NCI-H2196 treated with DMSO at 0.1 percent for 48 hours (cell line): ENCODE results near the gene HOXB1.
"Not testable (repeated sequence)": the region's sequence is repeated elsewhere in the genome, so short reads cannot be mapped to it uniquely, and the experiment has no call there.

ENCODE experiments used
- DNase-seq: peaks from one replicate; lab custom pipeline; 2025; ENCODE audit not compliant: unreplicated experiment; lab: John Stamatoyannopoulos, UW

Gene HOXB1

DNA sequence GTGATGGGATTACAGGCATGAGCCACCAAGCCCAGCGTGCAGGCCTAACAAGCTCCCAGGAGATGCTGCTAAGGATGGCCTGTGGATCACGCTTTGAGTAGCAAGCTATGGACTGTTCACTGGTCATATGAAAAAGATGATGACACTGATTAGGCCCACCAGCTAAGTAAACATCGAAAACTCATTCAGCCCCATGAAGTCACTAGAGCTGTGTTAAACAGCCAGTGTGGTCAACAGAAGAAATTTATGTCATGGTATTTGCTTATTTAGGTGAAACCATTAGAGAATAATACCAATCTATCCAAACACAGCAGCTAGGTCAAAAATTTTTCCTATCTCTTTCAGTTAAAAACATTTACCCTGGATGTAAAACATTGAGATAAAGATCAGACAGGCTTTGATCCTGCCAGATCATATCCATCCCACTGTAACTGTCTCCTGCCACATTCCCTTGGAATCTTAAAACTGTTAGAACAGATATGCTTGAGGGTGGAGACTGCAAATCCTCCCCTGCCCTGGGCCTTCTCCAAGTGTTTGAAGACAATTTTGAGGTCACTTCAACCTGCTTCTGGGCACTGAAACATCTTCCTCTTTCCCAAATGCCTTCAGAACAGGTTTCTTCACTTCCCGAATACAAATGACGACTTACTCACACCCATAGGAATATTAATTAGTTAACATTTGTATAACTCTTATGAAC, 30.9 kb downstream of the HOXB1 start:
- DNase-seq, result no peak

DNA sequence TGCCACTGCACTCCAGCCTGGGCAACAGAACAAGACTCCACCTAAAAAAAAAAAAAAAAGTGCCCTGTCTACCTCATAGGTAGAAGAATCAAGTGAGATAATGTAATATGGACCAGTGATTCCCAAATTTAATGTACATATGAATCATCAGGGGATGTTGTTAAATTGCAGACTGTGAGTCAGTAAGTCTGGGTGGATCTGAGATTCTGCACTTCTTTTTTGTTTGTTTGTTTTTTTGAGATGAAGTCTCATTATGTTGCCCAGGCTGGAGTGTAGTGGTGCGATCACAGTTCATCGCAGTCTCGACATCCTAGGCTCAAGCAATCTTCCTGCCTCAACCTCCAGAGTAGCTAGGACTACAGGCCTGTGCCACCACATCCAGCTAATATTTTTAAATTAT, 31.6 kb downstream of the HOXB1 start:
- DNase-seq, result no peak

DNA sequence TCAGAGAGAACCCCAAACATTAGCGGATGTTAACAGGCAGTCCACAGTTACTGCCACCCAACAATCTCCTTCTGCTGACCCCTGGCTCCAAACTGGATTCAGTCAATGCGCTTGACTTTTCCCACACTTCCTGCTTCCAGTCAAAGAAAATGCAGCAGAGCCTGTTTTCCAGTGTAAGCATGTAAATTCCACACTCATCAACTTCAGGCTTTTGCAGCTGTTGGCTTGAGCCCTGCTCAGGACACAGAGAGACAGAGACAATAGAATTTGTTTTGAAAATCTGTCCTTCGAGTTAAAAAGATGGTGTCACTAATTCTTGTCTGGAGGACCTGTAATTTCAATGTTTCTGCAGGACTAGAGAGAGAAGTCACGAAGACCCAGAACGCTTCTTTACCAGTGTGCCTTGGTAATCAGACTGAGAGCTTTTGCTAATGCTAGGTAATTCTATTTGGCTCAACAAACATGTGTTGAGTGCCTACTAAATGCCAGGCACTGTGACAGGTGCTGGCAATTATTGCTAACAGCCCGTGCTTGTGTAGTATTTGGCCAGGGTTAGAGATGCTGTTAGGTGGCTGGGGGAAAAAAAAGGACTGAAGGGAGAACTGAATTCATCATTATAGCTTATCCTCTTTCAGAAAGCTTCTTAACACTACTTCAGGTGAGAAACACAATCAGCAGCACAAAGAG, 32.5 kb downstream of the HOXB1 start:
- no peak for DNase-seq

DNA sequence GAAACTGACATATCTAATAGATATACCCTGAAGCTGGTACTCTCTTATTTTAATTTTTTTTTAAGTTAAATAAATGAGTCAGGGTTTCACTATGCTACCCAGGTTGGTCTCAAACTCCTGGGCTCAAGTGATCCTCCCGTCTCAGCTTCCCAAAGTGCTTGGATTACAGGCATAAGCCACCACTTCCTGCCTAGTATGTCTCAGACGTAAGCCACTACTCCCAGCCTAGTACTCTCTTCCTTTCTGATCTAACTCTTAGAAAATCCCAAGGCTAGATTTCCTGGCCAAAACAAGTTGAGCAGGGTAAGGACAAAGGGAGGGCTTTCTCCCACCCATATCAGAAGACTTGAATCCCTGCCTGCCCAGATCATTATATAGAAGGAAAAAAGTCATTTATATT, 33.7 kb downstream of the HOXB1 start:
- no peak for DNase-seq

DNA sequence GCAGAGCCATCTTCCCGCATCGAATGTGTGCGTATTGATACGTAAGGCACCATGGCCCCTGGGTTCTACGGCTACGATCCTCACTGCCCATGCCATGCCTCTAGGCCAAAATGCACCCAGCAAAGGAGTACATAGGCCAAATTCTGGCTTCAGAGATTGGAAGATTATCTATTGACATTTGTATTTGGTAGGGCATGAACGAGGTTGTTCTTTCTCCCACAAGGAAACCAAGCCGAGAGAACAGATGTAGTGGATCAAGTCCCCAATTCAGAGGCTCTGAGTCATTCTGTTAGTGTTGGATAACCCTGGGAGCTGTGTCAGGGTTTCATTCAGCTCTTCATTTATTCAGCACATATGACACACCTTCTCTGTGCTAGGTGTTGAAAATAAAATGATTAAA, 36.5 kb downstream of the HOXB1 start:
- no peak for DNase-seq

DNA sequence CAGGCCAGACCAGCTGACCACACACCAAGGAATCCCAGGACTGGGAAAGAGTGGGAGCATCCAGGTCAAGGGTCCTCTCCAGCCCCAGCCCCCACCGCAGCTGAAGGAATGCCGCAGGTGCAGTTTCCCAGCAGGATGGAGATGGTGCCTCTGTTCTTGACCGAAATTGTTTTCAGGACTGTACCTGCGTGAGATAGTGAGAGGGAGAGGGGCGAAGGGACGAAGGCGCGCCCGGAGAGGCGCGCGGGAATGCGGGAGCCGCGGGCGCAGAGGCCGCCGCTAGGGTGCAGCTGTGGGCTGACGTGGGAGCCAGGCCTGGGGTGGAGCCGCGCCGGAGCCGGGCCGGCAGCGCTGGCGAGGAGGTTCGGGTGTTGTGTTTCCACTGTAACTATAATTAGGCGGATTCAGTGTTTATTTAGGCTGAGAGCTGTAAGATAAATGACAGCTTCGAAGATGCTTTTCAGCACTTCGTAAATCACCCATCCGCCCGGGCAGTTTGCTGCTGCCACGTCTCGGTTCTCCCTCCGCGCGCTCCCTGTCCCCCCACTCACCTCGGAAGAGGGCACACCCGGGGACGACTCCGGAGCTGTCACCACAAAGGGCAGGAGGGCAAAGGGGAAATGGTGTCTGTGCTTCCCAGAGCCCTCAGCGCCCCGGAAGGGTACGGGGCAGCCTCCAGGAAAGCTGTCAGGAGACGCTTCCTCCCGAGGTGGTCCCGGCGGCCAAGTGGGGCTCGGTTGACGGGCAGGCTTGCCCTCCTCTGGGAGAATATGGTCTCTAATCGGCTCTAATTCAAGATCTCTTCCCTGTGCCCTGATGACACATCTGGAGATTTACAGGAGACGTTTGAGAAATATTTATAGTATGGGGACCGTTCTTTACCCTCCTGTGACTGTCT, 38.2 kb downstream of the HOXB1 start:
- peak; percentile 85 for DNase-seq

DNA sequence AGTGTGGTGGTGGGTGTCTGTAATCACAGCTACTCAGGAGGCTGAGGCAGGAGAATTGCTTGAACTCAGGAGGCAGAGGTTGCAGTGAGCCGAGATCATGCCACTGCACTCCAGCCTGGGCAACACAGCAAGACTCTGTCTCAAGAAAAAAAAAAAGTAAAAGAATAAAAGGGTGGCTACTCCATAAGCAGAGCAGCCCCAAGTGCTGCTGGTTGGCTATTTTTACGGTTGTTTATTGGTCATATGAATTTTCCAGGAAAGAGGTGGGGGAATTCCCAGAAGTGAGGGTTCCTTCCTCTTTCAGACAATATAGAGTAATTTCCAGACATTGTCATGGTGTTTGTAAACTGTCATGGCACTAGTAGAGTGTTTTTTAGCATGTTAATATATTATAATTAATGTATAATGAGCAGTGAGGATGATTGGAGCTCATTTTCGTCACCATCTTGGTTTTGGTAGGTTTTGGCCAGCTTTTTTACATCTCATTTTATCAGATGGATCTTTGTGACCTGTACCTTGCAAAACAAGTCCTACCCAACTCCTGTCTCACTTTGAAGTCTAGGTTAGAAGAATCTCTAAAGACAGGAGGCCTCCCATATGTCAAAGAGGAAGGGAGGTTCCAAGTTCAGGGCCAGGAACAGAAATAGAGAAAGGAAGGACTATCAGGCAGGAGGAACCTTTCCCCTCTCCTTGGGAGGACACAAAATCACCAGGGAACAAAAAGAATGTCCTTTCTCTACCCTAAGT, 39.1 kb downstream of the HOXB1 start:
- DNase-seq, result no peak

DNA sequence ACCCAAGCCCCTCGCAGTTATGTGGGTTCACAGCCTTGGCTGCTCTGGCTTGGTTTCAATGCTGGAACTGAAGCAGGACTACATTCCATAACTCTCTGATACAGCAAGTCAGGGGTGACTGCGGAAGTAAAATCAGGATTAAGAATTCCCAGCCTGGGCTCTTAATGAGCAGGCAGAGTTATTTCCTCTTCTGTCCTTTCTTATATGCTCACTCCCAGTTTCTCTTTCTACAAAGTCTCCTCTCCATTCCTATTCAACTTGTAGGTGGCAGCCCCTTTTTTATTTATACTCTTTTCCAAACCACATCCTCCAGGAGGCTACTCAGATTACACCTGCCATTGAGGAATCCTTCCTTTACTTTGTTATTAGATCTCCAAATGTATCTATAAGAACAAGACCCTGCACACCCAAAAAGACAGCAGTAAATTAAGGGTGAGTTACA, 40.3 kb downstream of the HOXB1 start:
- DNase-seq, result no peak

DNA sequence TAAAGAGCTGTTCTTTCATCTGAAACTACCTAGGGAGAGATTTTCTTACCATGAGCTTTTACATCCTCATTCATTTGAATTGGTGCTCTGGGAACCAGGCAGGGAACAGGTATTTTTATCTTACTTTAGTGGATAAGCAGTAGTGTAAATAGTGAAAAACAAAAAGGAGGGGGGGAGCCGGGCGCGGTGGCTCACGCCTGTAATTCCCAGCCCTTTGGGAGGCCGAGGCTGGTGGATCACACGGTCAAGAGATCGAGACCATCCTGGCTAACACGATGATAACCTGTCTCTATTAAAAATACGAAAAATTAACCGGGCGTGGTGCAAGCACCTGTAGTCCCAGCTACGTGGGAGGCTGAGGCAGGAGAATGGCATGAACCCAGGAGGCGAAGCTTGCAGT, 41.0 kb downstream of the HOXB1 start:
- no peak for DNase-seq

DNA sequence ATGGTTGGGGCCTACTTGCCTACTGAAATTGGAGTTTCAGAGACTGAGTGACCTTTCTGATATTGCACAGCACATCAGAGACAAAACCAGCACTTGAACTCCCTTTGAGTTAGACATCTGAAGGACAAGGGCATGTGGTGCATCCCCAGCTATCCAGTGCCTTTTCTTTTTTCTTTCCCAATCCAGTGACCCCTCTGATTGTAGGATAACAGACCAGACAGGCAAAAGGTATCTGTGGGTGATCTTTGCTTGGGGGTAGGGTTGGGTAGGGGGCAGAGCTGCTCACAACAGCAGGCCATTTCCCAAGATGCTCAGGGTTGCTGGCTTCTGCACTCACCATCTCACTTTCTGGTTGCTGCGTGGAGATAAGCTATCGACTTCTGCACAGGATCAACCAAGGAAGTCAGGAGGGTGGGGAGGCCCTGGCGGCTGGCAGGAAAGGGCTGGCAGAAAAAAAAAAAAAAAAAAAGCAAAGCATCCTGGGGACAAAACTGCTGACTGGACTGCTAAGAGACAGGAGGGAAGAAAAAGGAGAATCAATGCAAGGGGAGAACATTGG, 42.2 kb downstream of the HOXB1 start:
- DNase-seq, result no peak

DNA sequence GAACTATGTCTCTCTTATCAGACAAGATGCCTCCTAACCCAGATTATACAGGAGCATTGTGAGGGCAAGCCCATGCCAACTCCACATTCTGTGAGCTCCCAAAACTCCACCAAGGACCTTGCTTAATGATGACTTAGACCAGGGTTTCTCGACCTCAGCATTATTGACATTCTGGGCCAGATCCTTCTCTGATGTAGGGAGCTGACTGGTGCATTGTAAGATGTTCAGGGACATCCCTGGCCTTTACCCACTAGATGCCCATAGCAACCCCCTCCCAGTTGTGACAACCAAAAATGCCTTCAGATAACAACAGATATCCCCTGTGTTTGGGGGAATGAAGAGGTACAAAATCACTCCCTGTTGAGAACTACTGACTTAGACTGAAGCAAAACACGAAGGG, 43.6 kb downstream of the HOXB1 start:
- no peak for DNase-seq

DNA sequence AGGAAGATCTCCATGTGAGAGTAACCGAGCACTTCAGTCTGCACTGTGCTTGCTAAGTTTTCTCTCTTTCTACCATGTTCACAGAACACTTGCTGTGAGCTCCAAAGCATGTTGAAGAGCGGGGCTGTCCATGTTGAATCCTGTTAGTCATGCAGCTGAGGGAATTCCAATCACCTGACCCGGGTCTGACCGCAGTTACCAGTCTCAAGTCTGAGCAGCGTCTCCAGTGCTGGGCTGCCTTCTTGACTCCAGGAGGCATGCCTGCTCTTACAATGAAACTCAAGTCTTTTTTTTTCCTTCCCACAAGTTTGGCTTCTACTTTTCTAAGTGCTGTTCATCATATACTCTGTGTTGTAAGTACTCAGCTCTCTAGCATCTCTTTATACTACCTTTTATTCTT, 44.3 kb downstream of the HOXB1 start:
- DNase-seq, result no peak

DNA sequence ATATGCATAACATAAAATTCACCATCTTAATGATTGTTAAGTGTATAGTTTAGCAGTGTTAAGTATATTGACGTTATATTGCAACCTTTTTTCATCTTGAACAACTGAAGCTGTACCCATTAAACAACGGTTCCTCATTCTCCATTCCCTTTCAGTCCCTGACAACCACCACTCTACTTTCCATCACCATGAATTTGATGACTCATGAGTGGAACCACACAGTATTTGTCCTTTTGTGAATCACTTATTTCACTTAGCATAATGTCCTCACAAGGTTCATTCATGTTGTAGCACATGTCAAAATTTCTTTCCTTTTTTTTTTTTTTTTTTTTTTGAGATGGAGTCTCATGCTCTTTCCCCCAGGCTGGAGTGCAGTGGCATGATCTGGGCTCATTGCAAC, 46.0 kb downstream of the HOXB1 start:
- DNase-seq, result no peak

DNA sequence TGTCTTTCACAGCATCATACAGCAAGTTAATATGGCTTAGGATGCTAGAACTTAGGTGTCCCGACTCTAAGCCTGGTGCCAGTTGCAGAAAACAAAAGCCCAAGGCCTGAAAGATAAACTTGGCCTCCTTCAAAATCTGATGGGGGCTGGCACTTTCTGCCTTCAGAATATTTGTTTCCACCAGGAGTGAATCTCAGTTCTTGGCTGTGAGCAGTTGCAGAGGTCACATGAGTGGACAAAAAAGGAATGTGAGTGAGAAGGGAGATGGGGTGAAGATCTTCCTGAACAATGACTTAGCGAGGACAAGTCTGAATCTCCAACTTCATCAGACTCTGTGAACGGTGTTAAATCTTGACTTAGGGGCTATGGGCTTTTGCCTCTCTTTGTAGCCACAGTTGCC, 46.6 kb downstream of the HOXB1 start:
- no peak for DNase-seq

DNA sequence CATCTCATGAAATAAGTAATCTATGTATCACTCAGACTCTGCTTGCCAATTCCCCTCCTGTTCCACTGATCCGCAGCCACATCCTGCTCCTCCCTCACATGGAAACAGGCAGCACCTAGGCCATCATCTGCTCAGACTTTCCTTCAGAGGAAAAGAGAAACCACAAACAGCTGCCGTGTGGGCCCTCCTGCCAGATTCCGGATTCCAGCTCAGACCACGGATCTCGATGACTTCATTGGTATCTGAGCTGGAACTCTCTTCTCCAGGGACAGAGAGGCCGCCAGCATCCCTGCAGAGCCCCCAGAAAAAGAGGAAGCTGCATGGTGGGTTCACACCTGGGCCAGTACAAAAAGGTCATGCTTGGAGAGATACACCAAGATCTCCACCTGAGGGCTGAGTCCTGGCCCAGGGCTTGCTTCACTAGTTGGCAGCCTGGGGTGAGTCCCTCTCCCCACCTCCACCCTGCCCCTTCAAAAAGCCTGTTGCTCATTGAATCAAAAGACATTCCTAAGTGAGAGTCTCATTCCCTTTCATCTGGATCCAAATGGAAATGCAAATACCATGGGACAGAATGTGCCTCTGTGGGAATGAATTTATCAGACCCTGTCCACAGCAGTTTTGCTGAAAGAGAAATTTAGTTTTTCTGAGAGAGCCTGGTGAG, 47.2 kb downstream of the HOXB1 start:
- peak; percentile 91 for DNase-seq

DNA sequence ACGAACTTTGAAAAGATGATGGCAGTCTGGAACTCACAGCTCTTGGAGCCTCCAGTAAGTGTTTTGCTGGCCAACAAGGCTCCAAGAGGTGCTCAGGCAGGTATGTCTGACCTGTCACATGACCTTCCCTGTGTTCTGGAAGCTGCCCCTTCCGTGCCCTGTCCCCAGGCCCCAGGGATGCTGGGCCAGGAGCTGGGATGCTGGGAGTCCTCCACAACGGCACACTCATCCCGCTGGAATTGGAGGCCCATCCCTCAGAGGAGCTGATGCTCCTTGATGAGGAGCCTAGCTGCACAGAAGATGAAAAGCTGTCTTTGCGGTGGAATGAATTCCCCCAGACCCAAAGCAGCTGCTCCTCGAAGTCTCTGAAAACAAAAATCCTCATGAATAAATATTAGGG, 47.8 kb downstream of the HOXB1 start:
- DNase-seq, result no peak

DNA sequence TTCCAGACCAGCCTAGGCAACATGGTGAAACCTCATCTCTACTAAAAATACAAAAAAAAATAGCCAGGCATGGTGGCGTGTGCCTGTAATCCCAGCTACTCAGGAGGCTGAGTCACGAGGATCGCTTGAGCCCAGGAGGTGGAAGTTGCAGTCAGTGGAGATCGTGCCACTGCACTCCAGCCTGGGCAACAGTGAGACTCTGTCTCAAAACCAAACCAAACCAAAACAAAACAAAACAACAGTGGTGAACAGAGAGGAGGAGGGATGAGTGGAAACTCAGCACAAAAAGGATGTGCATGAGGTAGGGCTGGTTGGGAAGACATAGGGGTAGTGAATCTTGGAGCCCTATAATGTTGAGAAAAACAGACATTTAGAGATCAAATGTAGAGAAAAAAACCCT, 48.5 kb downstream of the HOXB1 start:
- not testable (repeated sequence) for DNase-seq

DNA sequence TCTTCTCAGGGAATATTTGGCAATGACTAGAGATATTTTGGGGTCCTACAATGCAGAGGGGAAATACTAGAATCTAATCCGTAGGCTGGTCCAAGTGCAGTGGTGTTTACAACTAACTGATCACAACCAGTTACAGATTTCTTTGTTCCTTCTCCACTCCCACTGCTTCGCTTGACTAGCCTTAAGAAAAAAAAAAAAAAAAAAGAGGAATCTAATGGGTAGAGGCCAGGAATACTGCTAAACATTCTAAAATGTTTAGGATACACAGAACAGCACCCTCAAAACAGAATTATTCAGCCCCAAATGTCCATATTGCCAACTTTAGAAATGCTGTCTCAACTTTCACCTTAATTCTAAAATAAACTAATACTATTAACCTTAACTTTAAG, 51.8 kb downstream of the HOXB1 start:
- DNase-seq, result no peak
